ENCODE results near the gene ALOXE3.

DNA sequence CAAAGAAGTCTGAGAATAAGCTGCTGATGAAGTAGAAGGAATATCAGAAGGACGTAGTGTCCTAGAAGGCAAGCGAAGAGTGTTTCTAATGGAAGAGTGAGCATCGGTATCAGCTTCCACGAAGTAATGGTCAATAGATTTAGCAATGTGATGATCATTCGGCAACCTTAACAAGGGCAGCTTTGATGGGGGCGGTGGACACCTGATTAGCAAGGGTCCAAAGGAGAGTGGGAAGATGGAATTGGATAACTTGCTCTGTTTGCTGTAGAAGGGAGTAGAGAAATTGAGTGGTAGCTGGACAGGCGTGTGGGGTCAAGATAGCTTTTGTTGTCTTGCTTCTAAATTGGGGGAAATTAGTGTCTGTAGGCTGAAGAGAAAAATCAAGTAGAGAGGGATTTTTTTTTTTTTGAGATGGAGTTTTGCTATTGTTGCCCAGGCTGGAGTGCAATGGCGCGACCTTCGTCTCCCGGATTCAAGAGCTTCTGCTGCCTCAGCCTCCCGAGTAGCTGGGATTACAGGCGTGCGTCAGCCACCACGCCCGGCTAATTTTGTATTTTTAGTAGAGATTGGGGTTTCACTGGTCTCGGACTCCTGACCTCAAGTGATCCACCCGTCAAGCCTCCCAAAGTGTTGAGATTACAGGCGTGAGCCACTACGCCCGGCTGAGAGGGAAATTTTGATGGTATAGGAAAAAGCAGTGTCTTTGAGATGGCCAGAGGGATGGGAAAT is 19.5 kb upstream of the ALOXE3 start:
- TF ChIP-seq POLR2AphosphoS5 (IDR thresholded peaks at IDR 0.05; ENCODE audit: low read depth): no peak
- TF ChIP-seq, protein P1, sequence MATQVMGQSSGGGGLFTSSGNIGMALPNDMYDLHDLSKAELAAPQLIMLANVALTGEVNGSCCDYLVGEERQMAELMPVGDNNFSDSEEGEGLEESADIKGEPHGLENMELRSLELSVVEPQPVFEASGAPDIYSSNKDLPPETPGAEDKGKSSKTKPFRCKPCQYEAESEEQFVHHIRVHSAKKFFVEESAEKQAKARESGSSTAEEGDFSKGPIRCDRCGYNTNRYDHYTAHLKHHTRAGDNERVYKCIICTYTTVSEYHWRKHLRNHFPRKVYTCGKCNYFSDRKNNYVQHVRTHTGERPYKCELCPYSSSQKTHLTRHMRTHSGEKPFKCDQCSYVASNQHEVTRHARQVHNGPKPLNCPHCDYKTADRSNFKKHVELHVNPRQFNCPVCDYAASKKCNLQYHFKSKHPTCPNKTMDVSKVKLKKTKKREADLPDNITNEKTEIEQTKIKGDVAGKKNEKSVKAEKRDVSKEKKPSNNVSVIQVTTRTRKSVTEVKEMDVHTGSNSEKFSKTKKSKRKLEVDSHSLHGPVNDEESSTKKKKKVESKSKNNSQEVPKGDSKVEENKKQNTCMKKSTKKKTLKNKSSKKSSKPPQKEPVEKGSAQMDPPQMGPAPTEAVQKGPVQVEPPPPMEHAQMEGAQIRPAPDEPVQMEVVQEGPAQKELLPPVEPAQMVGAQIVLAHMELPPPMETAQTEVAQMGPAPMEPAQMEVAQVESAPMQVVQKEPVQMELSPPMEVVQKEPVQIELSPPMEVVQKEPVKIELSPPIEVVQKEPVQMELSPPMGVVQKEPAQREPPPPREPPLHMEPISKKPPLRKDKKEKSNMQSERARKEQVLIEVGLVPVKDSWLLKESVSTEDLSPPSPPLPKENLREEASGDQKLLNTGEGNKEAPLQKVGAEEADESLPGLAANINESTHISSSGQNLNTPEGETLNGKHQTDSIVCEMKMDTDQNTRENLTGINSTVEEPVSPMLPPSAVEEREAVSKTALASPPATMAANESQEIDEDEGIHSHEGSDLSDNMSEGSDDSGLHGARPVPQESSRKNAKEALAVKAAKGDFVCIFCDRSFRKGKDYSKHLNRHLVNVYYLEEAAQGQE (IDR thresholded peaks at IDR 0.05; ENCODE audit: unreplicated experiment): no peak
- no peak for TF ChIP-seq CTCF (conservative IDR thresholded peaks at IDR 0.05; ENCODE audit: low read depth in 2 of 2)
- no peak for TF ChIP-seq EZH2phosphoT487 (IDR thresholded peaks at IDR 0.05; ENCODE audit: unreplicated experiment)
- no peak for TF ChIP-seq ZNF331 (CRISPR knock-in tag; IDR thresholded peaks at IDR 0.05; ENCODE audit: low read depth)
- no peak for TF ChIP-seq EZH2 (IDR thresholded peaks at IDR 0.05; ENCODE audit: low read depth, unreplicated experiment)

Data from GM23338 (cell line).